ENCODE results near the gene HMGN3. TPM values are rescaled to one million over a fixed set of nuclear protein-coding genes. Genes with fewer than 3 reads are reported as not detected.

Gene HMGN3
- total RNA-seq, 1 donor from 2014 or later = 148 TPM

Other genes starting within 250 kb of the HMGN3 start
- gene PHIP, start 156.4 kb downstream of the HMGN3 start, total RNA-seq = 13.3 TPM